ENCODE data around the gene CPN1.

DNA sequence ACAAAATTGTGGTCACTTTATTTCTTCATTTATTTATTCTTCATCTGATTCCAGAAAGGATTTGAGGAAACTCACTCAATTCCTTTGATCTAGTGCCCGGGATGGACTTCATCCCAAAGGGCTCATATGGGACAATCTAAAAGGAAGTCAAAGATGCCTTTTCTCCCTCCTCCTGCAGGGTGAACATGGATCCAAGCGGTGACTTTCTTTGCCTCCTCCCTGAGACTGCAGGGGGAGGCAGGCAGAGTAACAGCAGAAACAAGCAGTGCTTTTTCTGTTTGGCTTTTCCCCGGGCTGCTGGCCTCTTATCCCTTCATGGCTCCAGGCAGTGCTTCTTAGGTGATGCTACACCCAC, 61.9 kb downstream of the CPN1 start:
- TF ChIP-seq, protein P1, sequence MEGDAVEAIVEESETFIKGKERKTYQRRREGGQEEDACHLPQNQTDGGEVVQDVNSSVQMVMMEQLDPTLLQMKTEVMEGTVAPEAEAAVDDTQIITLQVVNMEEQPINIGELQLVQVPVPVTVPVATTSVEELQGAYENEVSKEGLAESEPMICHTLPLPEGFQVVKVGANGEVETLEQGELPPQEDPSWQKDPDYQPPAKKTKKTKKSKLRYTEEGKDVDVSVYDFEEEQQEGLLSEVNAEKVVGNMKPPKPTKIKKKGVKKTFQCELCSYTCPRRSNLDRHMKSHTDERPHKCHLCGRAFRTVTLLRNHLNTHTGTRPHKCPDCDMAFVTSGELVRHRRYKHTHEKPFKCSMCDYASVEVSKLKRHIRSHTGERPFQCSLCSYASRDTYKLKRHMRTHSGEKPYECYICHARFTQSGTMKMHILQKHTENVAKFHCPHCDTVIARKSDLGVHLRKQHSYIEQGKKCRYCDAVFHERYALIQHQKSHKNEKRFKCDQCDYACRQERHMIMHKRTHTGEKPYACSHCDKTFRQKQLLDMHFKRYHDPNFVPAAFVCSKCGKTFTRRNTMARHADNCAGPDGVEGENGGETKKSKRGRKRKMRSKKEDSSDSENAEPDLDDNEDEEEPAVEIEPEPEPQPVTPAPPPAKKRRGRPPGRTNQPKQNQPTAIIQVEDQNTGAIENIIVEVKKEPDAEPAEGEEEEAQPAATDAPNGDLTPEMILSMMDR (conservative IDR thresholded peaks at IDR 0.05; ENCODE audit: low read length) = no peak
- TF ChIP-seq EZH2phosphoT487 (IDR thresholded peaks at IDR 0.05; ENCODE audit: borderline replicate concordance) = no peak
